MV-4-11 (cell line): ENCODE results near the gene KCNJ1.

Experiments
- DNase-seq: peaks from one replicate; lab custom pipeline; 2025; lab: John Stamatoyannopoulos, UW

KCNJ1 gene

GRCh38 chr11:128867277-128867676 lies at the start of gene KCNJ1:
Gene KCNJ1, minus strand, starts transcription at chr11:128867296. Its CDS starts 27,053 bp downstream, at chr11:128840243.
- no peak for DNase-seq

GRCh38 chr11:128916681-128917080 lies 49.6 kb upstream of the KCNJ1 start:
- no peak for DNase-seq

GRCh38 chr11:128916037-128916572 lies 49.0 kb upstream of the KCNJ1 start:
- DNase-seq, result no peak

- DNase-seq, result no peak
Observed at GRCh38 chr11:128915149-128915521, 48.0 kb upstream of the KCNJ1 start.

- DNase-seq, result no peak
Observed at GRCh38 chr11:128914216-128915148, 47.4 kb upstream of the KCNJ1 start.

- DNase-seq, result no peak
Observed at GRCh38 chr11:128913806-128914205, 46.7 kb upstream of the KCNJ1 start.

GRCh38 chr11:128911701-128912100 lies 44.6 kb upstream of the KCNJ1 start:
- DNase-seq, result no peak

GRCh38 chr11:128911239-128911638 lies 44.1 kb upstream of the KCNJ1 start:
- no peak for DNase-seq

GRCh38 chr11:128910576-128910975 lies 43.5 kb upstream of the KCNJ1 start:
- DNase-seq, result no peak

GRCh38 chr11:128909438-128910125 lies 42.5 kb upstream of the KCNJ1 start:
- DNase-seq, result no peak

- DNase-seq, result peak; percentile 71
Observed at GRCh38 chr11:128908391-128909246, 41.5 kb upstream of the KCNJ1 start.

GRCh38 chr11:128907585-128907984 lies 40.5 kb upstream of the KCNJ1 start:
- DNase-seq, result no peak

GRCh38 chr11:128906185-128907050 lies 39.3 kb upstream of the KCNJ1 start:
- DNase-seq, result peak; percentile 62

- DNase-seq, result no peak
Observed at GRCh38 chr11:128905345-128906184, 38.5 kb upstream of the KCNJ1 start.

- no peak for DNase-seq
Observed at GRCh38 chr11:128904656-128905344, 37.7 kb upstream of the KCNJ1 start.

- DNase-seq, result no peak
Observed at GRCh38 chr11:128904303-128904655, 37.2 kb upstream of the KCNJ1 start.

- no peak for DNase-seq
Observed at GRCh38 chr11:128903248-128904061, 36.4 kb upstream of the KCNJ1 start.

GRCh38 chr11:128902515-128903066 lies 35.5 kb upstream of the KCNJ1 start:
- DNase-seq, result no peak
